D341Med (cell line): ENCODE measurements around the gene SPDYE1.
A peak's percentile ranks its signal among the peaks of the same experiment; 100 is the strongest.

ENCODE experiments used
- DNase-seq: peaks from one replicate; pipeline ENCODE4 v3.0.0; 2012; ENCODE audit warnings: low spot score

The SPDYE1 gene

GRCh38 chr7:44044315-44045225 is 46.9 kb downstream of the SPDYE1 start, which contains the start of gene DBNL:
Gene DBNL, plus strand, starts transcription at chr7:44044702. Its CDS starts 36 bp downstream, at chr7:44044738.
- peak; percentile 95 for DNase-seq

DNA sequence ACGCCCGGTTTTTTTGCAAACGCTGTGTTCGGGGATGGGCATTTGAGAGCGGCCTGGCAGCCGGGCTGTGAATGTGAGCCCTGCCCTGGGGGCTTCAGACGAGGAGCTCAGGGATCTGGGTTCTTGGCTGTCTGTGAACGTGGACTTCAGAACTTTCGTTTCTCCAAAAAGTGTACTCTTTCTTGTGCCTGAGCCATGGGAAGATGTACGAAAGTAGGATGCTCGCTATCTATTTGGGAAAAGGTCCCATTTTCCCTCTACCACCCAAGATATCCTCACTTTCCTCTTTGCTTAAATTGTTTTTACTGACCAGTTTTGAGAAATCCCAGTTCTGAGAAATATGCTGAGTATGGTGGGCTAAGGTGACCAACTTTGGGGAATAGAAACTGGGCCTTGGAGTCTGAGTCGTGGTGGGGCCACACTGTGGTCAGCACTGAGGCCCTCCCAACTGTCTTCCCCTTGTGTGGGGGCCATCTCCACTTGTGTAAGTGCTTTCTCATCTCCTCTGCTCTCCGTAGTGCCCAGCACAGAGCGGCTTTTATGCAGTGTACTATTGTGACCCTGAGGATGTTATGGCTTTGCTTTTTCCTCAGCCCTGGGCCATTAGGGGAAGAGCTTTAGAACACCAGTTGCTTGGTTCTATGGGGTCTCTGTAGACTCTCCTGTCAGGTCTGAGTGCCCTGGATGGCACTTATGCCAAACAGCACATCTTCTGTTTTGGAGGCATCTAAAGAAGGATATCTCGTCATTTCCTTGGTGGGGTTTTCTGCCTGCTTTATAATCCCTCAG is 47.7 kb downstream of the SPDYE1 start:
- DNase-seq = no peak

DNA sequence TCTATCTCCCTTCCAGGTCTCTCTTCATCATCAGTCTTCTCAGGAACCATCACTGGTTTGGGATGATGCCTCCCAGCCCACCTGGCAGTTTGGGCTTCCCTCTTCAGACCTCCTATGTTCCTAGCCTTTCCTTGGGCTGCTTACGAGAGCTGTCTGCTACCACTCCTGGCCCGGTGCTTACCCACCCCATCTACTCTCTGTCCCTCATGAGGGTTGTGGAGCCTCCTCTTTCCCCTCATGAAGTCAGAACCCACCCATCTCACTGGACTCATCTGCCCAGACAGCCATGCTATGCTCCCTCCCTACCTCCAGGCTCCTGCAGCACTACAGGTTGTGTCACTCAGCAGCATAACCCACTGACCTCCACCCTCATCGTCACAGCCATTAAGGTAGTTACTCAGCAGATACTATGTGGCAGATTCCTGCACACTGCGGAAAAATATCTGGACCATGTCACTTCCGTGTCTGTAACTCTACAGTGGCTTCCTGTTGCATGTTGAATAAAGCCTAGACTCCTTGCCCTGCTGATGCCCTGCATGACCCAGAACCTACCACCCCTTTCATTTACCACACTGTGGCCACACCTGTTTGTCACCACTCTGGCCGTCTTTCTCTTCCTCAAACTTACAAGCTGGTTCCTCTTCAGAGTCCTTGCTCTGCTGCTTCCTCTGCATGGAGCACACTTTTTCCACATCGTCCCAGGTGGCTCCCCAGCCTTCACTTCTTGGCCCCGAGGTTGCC is 48.8 kb downstream of the SPDYE1 start:
- DNase-seq = no peak

- DNase-seq = no peak
These were observed 50.5 kb downstream of the SPDYE1 start for GRCh38 chr7:44048031-44048795.

DNA sequence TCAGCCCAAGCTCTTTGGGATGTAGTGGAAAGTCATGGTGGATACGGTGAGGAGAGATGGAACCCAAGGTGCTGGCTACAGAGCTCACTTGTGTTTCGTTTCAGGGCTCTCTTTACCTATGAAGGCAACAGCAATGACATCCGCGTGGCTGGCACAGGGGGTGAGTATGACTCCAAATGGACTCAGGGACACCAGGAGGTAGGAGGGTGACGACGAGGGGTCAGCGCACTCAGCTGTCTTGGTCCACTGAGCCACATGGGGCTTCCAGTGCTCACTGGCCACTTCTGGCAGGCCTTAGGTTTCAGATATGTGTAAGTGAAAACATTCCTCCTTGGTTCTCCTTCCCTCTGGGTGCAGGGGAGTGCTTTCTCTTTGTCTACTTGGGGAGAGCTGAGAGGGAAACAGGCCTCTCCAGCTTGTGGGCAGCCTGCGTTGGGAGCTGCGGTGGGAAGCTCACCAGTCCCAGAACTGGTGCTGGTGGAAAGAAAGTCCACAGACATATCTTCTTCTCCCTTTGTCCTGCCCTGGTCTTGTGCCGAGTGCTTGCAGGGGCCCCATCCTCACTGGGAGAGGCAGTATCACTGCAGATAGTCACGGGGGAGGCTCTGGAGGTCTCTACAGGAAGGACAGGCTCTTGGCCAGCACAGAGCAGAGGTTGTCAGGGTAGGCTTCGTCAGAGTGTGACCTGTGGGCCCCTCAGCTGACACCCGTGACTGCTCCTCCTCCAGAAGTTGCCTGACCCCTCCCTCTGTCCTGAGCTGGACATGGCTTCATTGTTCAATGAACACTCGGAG is 52.6 kb downstream of the SPDYE1 start:
- DNase-seq = no peak

DNA sequence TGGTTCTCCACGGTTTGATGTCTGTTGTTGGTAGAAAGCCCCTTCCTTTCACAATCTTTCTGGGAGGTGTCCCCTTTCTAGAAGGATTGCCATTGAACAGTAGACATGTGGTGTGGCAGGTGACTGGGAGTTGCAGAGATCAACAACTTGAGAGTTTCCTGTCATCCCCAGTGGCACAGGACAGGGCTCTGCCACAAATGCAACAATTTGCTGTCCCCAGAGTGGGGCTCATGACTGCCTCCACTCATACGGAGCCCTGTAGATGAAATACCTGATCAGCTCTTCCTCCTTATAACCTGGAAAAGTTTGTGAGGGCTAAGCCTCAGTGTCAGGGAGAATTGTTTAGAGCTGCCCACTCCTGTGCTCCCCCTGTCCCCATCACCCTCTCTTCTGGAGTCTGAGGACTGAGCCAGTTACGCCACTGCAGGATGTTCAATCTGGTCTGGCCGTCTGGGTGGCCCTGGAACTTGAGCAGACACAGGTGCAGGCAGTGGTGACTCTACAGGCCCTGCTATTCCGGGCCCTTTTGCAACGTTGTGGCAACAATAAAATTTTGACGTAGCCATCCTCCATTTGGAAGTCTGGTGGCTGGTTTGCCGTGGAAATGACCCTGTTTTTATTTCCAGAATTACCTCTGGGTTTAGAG is 53.3 kb downstream of the SPDYE1 start:
- DNase-seq = no peak

DNA sequence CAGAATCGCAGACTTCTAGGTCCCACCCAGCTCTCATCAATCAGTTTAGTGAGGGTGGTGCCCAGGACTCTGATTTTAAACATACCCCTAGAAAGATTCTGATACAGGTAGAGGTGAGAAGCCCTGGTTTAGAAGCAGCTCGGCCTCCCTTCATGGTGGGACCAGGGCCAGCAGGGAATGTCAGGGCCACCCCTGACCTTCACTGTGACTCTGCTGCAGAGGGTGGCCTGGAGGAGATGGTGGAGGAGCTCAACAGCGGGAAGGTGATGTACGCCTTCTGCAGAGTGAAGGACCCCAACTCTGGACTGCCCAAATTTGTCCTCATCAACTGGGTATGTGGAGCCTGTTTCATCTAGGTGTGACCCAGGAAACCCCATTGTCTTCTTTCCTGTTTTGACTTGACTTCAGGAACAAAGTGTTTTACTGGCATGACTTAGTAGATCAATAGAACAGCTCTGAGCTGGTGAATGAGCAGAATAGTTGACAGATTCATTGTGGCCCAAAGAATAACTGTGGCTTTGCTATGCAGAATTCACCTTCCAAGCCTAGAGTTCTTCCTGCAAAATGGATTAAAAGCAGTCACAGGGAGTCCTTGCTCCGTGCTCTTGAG is 54.0 kb downstream of the SPDYE1 start:
- no peak for DNase-seq

GRCh38 chr7:44052771-44053365 is 55.2 kb downstream of the SPDYE1 start:
- DNase-seq = peak; percentile 14

DNA sequence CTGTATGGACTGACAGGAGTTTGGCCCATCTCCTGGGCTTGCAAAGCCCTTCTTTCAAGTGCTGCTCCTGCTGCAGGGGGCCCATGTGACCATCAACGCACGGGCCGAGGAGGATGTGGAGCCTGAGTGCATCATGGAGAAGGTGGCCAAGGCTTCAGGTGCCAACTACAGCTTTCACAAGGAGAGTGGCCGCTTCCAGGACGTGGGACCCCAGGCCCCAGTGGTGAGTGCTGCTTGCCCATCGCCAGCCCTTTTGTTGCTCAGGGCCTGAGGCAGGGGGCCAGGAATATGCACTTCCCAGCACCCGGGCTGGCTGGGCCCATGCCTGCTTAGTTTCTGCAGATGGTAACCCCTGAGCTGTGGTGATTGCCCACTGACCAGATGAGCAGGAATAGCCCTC is 59.0 kb downstream of the SPDYE1 start:
- DNase-seq = no peak

- no peak for DNase-seq
These were observed 59.6 kb downstream of the SPDYE1 start for GRCh38 chr7:44057181-44057848.

DNA sequence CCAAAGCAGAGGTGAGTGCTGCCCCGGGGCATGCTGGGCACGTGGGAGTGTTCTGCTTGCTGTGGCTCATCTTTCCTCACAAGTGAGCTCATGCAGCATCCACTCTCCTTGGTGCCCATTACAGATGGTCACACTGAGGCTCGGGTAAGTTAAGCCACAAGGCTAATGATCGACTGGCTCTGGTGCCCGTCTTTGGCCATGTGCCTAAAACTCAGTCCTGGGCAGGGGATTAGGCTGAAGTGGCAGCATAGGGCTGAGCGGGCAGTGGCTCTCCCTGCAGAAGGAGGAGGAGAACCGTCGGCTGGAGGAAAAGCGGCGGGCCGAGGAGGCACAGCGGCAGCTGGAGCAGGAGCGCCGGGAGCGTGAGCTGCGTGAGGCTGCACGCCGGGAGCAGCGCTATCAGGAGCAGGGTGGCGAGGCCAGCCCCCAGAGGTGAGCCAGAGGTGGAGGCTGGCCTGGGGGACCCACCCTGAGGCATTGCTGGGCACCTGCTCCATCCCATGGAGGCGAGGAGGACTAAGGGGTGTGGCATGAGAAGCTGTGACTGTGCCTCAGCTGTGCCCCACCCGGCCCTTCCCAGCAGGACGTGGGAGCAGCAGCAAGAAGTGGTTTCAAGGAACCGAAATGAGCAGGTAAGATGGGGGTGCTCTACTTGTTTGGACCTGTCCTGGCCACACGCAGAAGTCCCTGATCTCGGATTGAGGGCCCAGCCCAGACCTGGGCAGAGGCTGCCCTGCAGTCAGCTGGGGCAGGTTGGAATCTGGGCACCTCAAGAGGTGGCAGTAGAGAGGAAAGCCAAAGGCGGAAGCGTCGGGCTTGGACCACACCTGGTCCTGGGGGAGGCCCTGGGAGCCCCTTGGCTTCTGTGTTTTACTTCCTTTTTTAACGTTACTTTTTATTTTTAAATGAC is 60.4 kb downstream of the SPDYE1 start:
- no peak for DNase-seq

- DNase-seq = no peak
These were observed 61.1 kb downstream of the SPDYE1 start for GRCh38 chr7:44058759-44059218.

DNA sequence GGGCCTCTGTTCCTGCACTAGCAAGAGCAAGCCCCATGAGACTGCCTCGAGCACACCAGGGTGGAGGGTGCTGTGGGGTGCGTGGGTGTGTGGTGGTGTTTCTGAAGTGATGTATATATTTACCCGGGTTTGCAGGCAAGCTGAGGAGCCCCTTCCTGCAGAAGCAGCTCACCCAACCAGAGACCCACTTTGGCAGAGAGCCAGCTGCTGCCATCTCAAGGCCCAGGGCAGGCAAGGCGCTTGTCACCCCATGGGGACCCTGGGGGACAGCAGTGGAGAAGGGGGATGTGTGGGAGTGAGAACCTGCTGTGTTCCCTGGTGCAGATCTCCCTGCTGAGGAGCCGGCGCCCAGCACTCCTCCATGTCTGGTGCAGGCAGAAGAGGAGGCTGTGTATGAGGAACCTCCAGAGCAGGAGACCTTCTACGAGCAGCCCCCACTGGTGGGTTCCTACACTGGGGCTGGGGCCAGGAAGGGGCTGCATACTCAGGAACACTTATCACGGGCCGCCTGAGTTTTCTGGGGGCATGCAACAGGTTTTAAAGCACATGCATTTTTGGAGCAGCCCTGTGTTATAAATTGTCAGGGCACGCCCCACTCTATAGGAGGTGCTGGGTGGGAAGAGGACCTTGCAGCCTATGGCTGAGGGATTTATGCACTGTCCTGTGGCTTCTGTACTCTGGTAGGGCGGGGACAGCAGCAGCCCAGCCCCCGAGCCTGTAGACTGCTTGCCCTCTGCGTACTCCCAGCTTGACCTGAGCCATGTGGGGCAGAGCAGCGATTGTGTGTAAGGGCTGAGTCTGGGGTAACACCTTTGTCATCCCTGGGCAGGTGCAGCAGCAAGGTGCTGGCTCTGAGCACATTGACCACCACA is 61.8 kb downstream of the SPDYE1 start:
- DNase-seq = no peak
